Spleen (tissue), 7 donors: ENCODE measurements around the gene ABI3BP.

Experiments
- CTCF ChIP-seq, 11 experiments: fragments of 200-600 bp in 7 of 11; fragments of 450-650 bp in 4 of 11; sonication (generic) in 4 of 11; IDR thresholded peaks in 8 of 11; conservative IDR thresholded peaks in 3 of 11; 1 replicate in 7 of 11; 2 replicates in 4 of 11; pipeline versions ENCODE4 v1.4.0 to v1.8.0; 2016 to 2021; ENCODE audit warnings: antibody characterized with exemption in 11 of 11, inconsistent platforms in 4 of 11, mild to moderate bottlenecking in 1 of 11
- POLR2A ChIP-seq, 3 donors: fragments of 450-650 bp; IDR thresholded peaks; one replicate each; pipeline ENCODE4 v1.5.1; 2017; ENCODE audit warnings: antibody characterized with exemption in 3 of 3, mild to moderate bottlenecking in 1 of 3
- POLR2AphosphoS5 ChIP-seq, 3 donors: sonication (generic); formaldehyde crosslinking; IDR thresholded peaks; one replicate each; pipeline ENCODE4 v1.5.1; 2017; ENCODE audit warnings: antibody characterized with exemption in 3 of 3
- donor health status: DM: no; HTN: no; CAD: no; lungs with moderate emphysema.
- donor health status: DM: no; HTN: no; CAD: no.
- donor health status: DM: no; HTN: no; CAD: no.

GRCh38 chr3:100900671-100901335, 92.4 kb downstream of the ABI3BP start:
- TF ChIP-seq CTCF (IDR thresholded peaks at IDR 0.05 in 8 of 11, conservative IDR thresholded peaks at IDR 0.05 in 3 of 11) (no peak), POLR2A (IDR thresholded peaks at IDR 0.05) (no peak), POLR2AphosphoS5 (IDR thresholded peaks at IDR 0.05) (no peak)
